AG08396 (cell line): ENCODE data around the gene RPRD2.
"Not testable (repeated sequence)": the region's sequence is repeated elsewhere in the genome, so short reads cannot be mapped to it uniquely, and the experiment has no call there.

Experiments
- DNase-seq: peaks from one replicate; pipeline ENCODE4 v3.0.0; 2012; ENCODE audit warnings: low spot score, mixed read lengths

The RPRD2 gene

GRCh38 chr1:150363426-150364230, at the start of gene RPRD2:
Gene RPRD2 (plus strand): TSS chr1:150364147. CDS start chr1:150364715, 568 bp downstream.
- DNase-seq, result peak; percentile 98

- DNase-seq, result not testable (repeated sequence)
Measured at GRCh38 chr1:150314691-150315090, 49.3 kb upstream of the RPRD2 start.

- no peak for DNase-seq
Measured at GRCh38 chr1:150320667-150320978, 43.3 kb upstream of the RPRD2 start.

GRCh38 chr1:150321826-150322166, 42.2 kb upstream of the RPRD2 start:
- DNase-seq, result no peak

GRCh38 chr1:150322310-150322709, 41.6 kb upstream of the RPRD2 start:
- no peak for DNase-seq

GRCh38 chr1:150332651-150333290, 31.2 kb upstream of the RPRD2 start:
- DNase-seq, result no peak

- DNase-seq, result no peak
Measured at GRCh38 chr1:150346316-150346715, 17.6 kb upstream of the RPRD2 start.

- DNase-seq, result no peak
Measured at GRCh38 chr1:150352866-150353265, 11.1 kb upstream of the RPRD2 start.

- DNase-seq, result no peak
Measured at GRCh38 chr1:150362721-150363425, 1.1 kb upstream of the RPRD2 start.

- peak; percentile 76 for DNase-seq
Measured at GRCh38 chr1:150364231-150365003, 470 bp downstream of the RPRD2 start.

GRCh38 chr1:150365941-150366340, 2.0 kb downstream of the RPRD2 start:
- DNase-seq, result peak; percentile 8

- peak; percentile 7 for DNase-seq
Measured at GRCh38 chr1:150366416-150367296, 2.7 kb downstream of the RPRD2 start.

- no peak for DNase-seq
Measured at GRCh38 chr1:150371110-150371509, 7.2 kb downstream of the RPRD2 start.

- DNase-seq, result no peak
Measured at GRCh38 chr1:150372580-150372979, 8.6 kb downstream of the RPRD2 start.

GRCh38 chr1:150376110-150376509, 12.2 kb downstream of the RPRD2 start:
- no peak for DNase-seq

- no peak for DNase-seq
Measured at GRCh38 chr1:150383631-150384324, 19.8 kb downstream of the RPRD2 start.

GRCh38 chr1:150385537-150386445, 21.8 kb downstream of the RPRD2 start:
- no peak for DNase-seq

- DNase-seq, result no peak
Measured at GRCh38 chr1:150386592-150386991, 22.6 kb downstream of the RPRD2 start.

- DNase-seq, result no peak
Measured at GRCh38 chr1:150387200-150387599, 23.3 kb downstream of the RPRD2 start.

GRCh38 chr1:150388241-150388640, 24.3 kb downstream of the RPRD2 start:
- DNase-seq, result no peak
